Astrocyte of the spinal cord (primary cell): ENCODE measurements around the gene ACTR1B.
"Not testable (repeated sequence)": the region's sequence is repeated elsewhere in the genome, so short reads cannot be mapped to it uniquely, and the experiment has no call there.

Experiments used
- DNase-seq: peaks from one replicate; pipeline ENCODE4 v3.0.0; 2011; ENCODE audit warnings: low read depth, low spot score
- H3K4me3 ChIP-seq: 2 replicates; pipeline ENCODE4 v1.5.1; 2011; ENCODE audit warnings: low read depth, mild to moderate bottlenecking, low read length, moderate library complexity
- CTCF ChIP-seq: IDR thresholded peaks from 2 replicates; pipeline ENCODE4 v1.5.1; 2012; ENCODE audit warnings: low read depth, mild to moderate bottlenecking, low read length, inconsistent platforms
- in situ Hi-C: cut with HindIII; loops from 2 replicates; pipeline ENCODE4 v1.10.0; 2017; ENCODE audit warnings: low sequenced_read_pairs

The ACTR1B gene

GRCh38 chr2:97663962-97664635 lies at the start of gene ACTR1B:
ACTR1B (minus strand) TSS chr2:97664044; CDS start chr2:97663890, 154 bp downstream.
- peak within 1 kb of the TSS; percentile 76 for H3K4me3 ChIP-seq
- in situ Hi-C loops, result no loop called here
- peak; percentile 99 for DNase-seq
- TF ChIP-seq CTCF, result peak; percentile 67

- in situ Hi-C loops, result no loop called here
- no peak for DNase-seq
- no peak for TF ChIP-seq CTCF
- no peak overlapping the region for H3K4me3 ChIP-seq
Measured at GRCh38 chr2:97712693-97713295, 49.0 kb upstream of the ACTR1B start.

- H3K4me3 ChIP-seq, DNase-seq, in situ Hi-C loops: not testable (repeated sequence)
Measured at GRCh38 chr2:97712175-97712574, 48.3 kb upstream of the ACTR1B start.

GRCh38 chr2:97711394-97711711 lies 47.5 kb upstream of the ACTR1B start:
- H3K4me3 ChIP-seq, result no peak overlapping the region
- in situ Hi-C loops, result no loop called here
- DNase-seq, result no peak
- TF ChIP-seq CTCF, result no peak

- DNase-seq, result no peak
- in situ Hi-C loops, result no loop called here
- no peak overlapping the region for H3K4me3 ChIP-seq
- TF ChIP-seq CTCF, result no peak
Measured at GRCh38 chr2:97708608-97709007, 44.8 kb upstream of the ACTR1B start.

- in situ Hi-C loops, result no loop called here
- no peak for TF ChIP-seq CTCF
- DNase-seq, result no peak
- no peak overlapping the region for H3K4me3 ChIP-seq
Measured at GRCh38 chr2:97708048-97708380, 44.2 kb upstream of the ACTR1B start.

GRCh38 chr2:97707362-97708047 lies 43.7 kb upstream of the ACTR1B start:
- TF ChIP-seq CTCF, result no peak
- H3K4me3 ChIP-seq, result no peak overlapping the region
- in situ Hi-C loops, result no loop called here
- DNase-seq, result no peak
